Loucy (cell line): ENCODE results near the gene KCNN2.

Experiments
- EZH2phosphoT487 ChIP-seq: fragments of 200-600 bp; IDR thresholded peaks from 2 replicates; pipeline ENCODE4 v1.6.1; 2018; ENCODE audit warnings: antibody characterized with exemption, mild to moderate bottlenecking, moderate library complexity, borderline replicate concordance
- TF ChIP-seq, protein P1 (sequence below): fragments of 200-600 bp; sonication (generic); conservative IDR thresholded peaks from 2 replicates; pipeline ENCODE4 v1.5.1; 2014; ENCODE audit warnings: mild to moderate bottlenecking, antibody characterized with exemption, low read length

- TF ChIP-seq, protein P1, sequence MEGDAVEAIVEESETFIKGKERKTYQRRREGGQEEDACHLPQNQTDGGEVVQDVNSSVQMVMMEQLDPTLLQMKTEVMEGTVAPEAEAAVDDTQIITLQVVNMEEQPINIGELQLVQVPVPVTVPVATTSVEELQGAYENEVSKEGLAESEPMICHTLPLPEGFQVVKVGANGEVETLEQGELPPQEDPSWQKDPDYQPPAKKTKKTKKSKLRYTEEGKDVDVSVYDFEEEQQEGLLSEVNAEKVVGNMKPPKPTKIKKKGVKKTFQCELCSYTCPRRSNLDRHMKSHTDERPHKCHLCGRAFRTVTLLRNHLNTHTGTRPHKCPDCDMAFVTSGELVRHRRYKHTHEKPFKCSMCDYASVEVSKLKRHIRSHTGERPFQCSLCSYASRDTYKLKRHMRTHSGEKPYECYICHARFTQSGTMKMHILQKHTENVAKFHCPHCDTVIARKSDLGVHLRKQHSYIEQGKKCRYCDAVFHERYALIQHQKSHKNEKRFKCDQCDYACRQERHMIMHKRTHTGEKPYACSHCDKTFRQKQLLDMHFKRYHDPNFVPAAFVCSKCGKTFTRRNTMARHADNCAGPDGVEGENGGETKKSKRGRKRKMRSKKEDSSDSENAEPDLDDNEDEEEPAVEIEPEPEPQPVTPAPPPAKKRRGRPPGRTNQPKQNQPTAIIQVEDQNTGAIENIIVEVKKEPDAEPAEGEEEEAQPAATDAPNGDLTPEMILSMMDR, result no peak
- TF ChIP-seq EZH2phosphoT487, result no peak
These were observed 40.3 kb downstream of the KCNN2 start for GRCh38 chr5:114402206-114402605.
